Measurements from ENCODE around the gene MROH7. TPM values are rescaled to one million over a fixed set of nuclear protein-coding genes. Genes with fewer than 3 reads are reported as not detected.

The MROH7 gene
- total and polyA plus RNA-seq, 4 donors, result 0.07 to 2.8 (median 0.58) TPM

GRCh38 chr1:54728027-54728426, 86.4 kb downstream of the MROH7 start (continued):
- no peak for TF ChIP-seq EGR1 (IDR thresholded peaks at IDR 0.05; ENCODE audit: low read depth in 2 of 2)
- TF ChIP-seq FOXA1 (IDR thresholded peaks at IDR 0.05), result no peak

GRCh38 chr1:54736685-54737084, 95.1 kb downstream of the MROH7 start:
- 96% methylated on average over 5 of the region's 5 CpGs for WGBS
- Histone ChIP-seq H3K4me1 (ENCODE audit: control insufficient read depth in 4 of 4, insufficient read depth in 4 of 4, low read length in 3 of 4) (no peaks in the 10 kb centered on the region), H3K9ac (ENCODE audit: low read depth in 1 of 2, low read length in 2 of 2) (no peak overlapping the region), H3K36me3 (ENCODE audit: control insufficient read depth in 4 of 4, insufficient read depth in 3 of 4, low read depth in 1 of 4, low read length in 3 of 4) (peaks cover 11 to 67% (median 50%) of the 10 kb centered on the region in 4 donors), H3K27me3 (ENCODE audit: control insufficient read depth in 4 of 4, insufficient read depth in 4 of 4, low read length in 3 of 4) (no peaks in the 10 kb centered on the region), H3K27ac (ENCODE audit: low read depth in 1 of 2, low read length in 2 of 2) (no peak overlapping the region), H3K4me3 (ENCODE audit: low read depth in 1 of 3, low read length in 3 of 3) (no peak overlapping the region), H3K9me3 (ENCODE audit: control insufficient read depth in 4 of 4, low read length in 3 of 4) (no peaks in the 10 kb centered on the region)
- TF ChIP-seq ATF3 (IDR thresholded peaks at IDR 0.05), result no peak
- no peak for TF ChIP-seq HNF4G (IDR thresholded peaks at IDR 0.05)
- no peak for TF ChIP-seq GABPA (IDR thresholded peaks at IDR 0.05 in 1 of 2, conservative IDR thresholded peaks at IDR 0.05 in 1 of 2)
- TF ChIP-seq REST (IDR thresholded peaks at IDR 0.05), result no peak
- TF ChIP-seq JUND (IDR thresholded peaks at IDR 0.05), result no peak
- TF ChIP-seq FOXA2 (IDR thresholded peaks at IDR 0.05), result no peak
- TF ChIP-seq CTCF (IDR thresholded peaks at IDR 0.05; ENCODE audit: low read depth, low read length, missing input control), result no peak
- no peak for TF ChIP-seq MAX (IDR thresholded peaks at IDR 0.05)
- no peak for TF ChIP-seq ZBTB33 (IDR thresholded peaks at IDR 0.05)
- no peak for DNase-seq (ENCODE audit: low spot score)

- no peak overlapping the region for H3K9ac ChIP-seq (ENCODE audit: low read depth in 1 of 2, low read length in 2 of 2)
- H3K9me3 ChIP-seq (ENCODE audit: control insufficient read depth in 4 of 4, low read length in 3 of 4), result no peaks in the 10 kb centered on the region
- H3K27me3 ChIP-seq (ENCODE audit: control insufficient read depth in 4 of 4, insufficient read depth in 4 of 4, low read length in 3 of 4), result no peaks in the 10 kb centered on the region
- no peak for DNase-seq (ENCODE audit: low spot score)
- WGBS, result 92% methylated on average over 6 of the region's 6 CpGs
- TF ChIP-seq TAF1 (conservative IDR thresholded peaks at IDR 0.05) (no peak), MAX (IDR thresholded peaks at IDR 0.05) (no peak), RAD21 (IDR thresholded peaks at IDR 0.05) (no peak), HNF4A (conservative IDR thresholded peaks at IDR 0.05) (no peak), HNF4G (IDR thresholded peaks at IDR 0.05) (no peak), EGR1 (IDR thresholded peaks at IDR 0.05; ENCODE audit: low read depth in 2 of 2) (no peak), CTCF (IDR thresholded peaks at IDR 0.05; ENCODE audit: low read depth, low read length, missing input control) (no peak)
- no peak overlapping the region for H3K27ac ChIP-seq (ENCODE audit: low read depth in 1 of 2, low read length in 2 of 2)
- peaks cover 10 to 70% (median 51%) of the 10 kb centered on the region in 4 donors for H3K36me3 ChIP-seq (ENCODE audit: control insufficient read depth in 4 of 4, insufficient read depth in 3 of 4, low read depth in 1 of 4, low read length in 3 of 4)
- H3K4me1 ChIP-seq (ENCODE audit: control insufficient read depth in 4 of 4, insufficient read depth in 4 of 4, low read length in 3 of 4), result no peaks in the 10 kb centered on the region
- no peak overlapping the region for H3K4me3 ChIP-seq (ENCODE audit: low read depth in 1 of 3, low read length in 3 of 3)
Observed at GRCh38 chr1:54738244-54738643, 96.7 kb downstream of the MROH7 start.

Data from liver (tissue), 9 donors.